GM18873 (cell line): ENCODE results near the gene RPH3AL.

Source experiments
- ATAC-seq: cut with Tn5 transposase; IDR thresholded peaks from one replicate; pipeline ENCODE4 v1.9.1; 2021; ENCODE audit warnings: mild to moderate bottlenecking, moderate library complexity, moderate number of reproducible peaks; ENCODE audit not compliant: unreplicated experiment, low FRiP score

Gene RPH3AL

GRCh38 chr17:269616-270514 is 82.7 kb downstream of the RPH3AL start:
- no peak for ATAC-seq

DNA sequence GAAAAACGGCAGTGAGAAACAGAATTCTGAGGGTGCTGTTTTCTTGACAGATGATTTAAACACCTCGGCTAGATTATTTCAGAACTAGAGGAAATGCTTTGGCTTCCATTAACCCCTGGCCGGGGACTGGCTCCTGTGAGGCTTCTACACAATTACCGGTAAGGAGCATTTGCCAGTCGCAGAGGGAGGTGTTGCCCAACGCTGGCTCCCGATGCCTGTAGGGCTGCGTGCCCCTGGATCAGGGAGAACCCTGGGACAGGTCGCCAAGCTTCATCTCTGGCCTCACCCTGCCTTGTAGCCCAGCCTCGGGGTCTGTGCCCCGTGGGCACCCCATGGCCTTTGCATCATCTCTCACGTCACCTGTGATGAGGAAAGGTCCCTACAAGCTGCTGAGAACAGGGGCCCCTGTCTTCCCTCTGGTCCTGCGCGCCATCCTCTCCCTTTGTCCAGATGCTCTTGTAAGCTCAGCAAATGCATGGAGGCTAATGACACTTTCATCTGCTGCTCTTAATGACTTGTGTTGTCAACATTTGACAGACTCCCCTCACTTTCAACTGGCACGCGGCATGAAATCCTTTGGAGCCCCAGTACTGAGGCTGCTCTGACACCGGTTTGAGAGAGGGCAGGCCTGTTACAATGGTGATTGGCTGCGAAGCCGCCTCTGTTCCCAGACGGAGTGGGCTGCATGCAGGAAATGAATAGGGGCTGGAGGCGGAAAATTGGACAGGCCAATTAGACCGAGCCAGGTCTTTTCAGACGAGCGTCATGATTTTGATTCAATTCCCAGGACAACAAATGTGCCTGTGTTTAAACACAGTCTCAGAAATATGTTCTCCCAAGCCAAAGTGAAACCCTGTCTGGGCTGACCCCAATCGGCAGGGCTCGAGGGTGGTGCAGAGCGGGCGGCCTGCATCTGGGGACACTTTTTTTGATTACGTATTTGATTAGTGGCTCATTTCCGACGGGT is 85.6 kb downstream of the RPH3AL start:
- no peak for ATAC-seq

- no peak for ATAC-seq
Measured at GRCh38 chr17:266219-266618, 86.4 kb downstream of the RPH3AL start.

GRCh38 chr17:265718-266117 is 86.9 kb downstream of the RPH3AL start:
- ATAC-seq = no peak

DNA sequence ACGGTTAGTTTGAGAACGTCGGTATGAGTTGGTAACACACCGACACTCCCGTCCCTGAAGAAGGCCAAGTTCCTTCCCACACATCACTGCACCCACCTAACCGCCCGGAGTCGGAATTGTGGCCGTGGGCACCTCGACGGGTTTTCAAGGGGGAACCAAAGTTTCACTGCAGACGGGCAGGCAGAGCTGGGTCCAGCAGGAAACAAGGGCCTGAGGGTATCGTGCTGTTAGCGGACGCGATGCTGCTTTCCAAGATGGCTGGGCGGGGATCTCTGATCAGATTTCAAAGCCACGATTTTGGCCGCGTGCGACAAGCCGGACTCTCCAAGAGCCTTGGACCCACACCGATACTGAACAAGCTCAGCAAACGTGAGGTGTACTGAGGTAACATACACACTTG is 88.8 kb downstream of the RPH3AL start:
- no peak for ATAC-seq

DNA sequence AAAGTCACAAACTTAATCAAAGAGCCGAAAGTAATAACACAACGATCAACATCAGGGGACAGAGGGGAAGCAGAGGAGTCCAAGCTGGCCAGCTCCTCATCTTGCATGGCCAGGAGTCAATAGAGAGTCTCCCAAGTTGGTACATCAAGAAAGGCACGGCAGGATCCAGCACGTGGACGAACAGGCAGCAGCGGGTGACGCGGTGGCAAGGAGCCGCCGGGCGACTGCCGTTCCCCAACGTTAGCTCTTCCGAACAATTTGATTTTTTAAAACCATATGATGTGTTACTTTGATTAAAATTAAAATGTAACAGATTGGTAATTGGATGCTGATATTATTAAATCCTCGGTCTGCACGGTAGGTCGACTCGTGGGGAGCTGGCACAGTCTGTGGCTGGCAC is 89.3 kb downstream of the RPH3AL start:
- no peak for ATAC-seq

- ATAC-seq = no peak
Measured at GRCh38 chr17:261635-262034, 91.0 kb downstream of the RPH3AL start.

GRCh38 chr17:260944-261343 is 91.7 kb downstream of the RPH3AL start:
- no peak for ATAC-seq

- ATAC-seq = no peak
Measured at GRCh38 chr17:260031-260791, 92.4 kb downstream of the RPH3AL start.

DNA sequence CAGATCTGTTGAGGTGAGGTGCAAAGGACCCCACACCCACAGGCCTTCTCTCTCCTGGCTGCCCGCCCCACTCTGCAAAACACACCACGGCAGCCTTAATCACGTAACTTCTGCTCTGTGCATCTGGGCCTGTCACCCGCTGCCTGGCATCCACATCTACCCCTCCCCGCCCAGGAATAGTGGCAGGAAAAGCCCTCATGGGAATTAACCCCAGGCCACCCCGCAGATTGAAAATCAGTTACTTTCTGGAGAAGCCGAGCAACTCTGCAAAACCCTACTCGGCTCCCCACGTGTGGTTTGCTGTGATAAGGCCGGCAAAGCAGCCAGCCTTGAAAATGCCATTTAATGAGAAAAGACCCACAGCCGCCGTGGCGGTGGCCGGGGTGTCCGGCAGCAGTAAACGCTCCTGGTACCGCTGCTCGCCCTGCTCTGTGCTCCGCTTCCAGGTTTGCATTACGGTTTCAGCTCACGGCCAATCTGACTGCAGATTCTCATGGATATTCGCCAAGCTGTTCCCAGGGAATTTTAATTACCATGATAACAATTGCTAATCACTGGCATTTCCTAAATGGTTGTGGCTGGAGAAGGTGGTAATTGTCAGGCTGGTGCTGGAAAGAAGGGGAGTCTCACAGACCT is 93.1 kb downstream of the RPH3AL start:
- no peak for ATAC-seq

GRCh38 chr17:258906-259305 is 93.7 kb downstream of the RPH3AL start:
- ATAC-seq = no peak

DNA sequence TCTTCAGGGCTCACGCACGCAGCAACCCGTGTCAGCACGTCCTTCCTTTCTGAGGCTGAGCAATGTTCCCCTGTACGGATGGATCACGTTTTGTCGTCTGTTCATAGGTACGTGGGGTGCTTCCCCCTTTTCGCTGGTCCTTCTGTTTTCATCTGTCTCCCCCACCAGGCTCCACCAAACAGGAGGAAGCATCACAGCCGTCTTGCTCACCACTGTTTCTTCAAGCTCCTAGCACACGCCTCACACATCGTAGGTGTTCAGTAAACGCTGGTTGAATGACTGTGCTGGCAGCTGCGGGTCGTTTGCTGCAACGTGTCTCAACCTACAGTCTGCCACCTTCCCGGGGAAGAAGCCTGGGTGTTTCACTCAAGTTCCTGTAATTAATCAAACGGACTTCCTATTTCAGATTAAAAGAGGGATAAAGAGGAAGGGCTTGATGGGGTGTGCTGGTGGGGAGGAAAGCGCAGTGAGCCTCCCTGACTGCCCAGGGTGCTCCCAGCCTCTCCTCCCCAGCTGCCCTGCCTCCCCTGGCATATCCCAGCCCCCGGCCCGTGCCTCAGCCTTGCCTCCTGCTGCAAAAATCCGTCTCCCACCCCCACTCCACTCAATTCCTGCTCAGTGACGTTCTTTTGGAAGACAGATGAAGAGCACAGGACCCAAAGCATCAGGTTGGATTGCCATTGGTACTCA is 94.4 kb downstream of the RPH3AL start:
- no peak for ATAC-seq

DNA sequence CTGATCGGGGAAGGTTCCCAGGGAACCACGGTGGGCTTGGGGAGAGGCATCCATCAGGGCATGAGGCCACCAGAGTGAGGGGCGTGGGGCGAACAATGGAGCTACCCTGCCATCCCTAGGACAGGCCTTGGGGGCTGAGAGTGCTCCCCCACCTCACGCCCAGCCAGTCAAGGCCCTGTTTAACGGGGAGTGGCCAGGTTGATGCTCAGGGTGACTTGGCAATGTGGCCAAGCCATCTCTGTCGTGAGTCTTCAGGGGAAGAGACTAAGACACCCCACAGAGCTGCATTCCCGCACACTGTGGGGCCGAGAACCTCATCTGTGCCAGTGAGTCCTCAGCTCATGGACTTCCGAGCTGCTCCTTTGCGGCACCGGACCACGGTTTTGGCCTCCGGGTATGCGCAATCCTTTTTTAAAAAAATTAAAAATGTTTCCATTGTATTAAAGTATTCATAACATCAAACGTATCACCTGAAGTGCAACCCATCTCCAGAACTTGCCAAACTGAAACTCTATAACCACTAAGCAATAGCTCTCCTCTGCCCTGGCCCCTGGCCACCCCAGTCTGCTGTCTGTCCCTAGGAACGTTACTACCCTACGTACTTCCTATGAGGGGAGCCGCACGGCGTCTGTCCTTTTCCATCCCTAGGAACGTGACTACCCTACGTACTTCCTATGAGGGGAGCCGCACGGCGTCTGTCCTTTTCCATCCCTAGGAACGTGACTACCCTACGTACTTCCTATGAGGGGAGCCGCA is 99.3 kb downstream of the RPH3AL start:
- ATAC-seq = no peak

DNA sequence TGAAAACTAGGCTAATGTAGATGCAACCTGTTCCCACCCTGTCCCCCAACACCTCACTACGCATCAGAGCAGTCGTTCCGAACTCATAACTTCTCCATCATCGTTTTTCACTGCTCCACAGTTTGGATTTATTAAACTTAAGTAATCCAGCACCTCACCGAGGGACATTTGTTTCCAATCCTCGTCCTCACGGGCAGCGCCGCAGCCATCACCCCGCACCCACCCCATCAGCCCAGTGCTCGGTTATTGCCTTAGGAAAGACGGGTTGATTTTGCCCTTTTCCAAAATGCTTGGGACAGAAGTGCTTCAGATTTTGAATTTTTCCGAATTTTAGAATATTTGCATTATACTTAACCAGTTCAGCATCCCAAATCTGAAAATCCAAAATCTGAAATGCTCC is 100.2 kb downstream of the RPH3AL start:
- no peak for ATAC-seq

GRCh38 chr17:251531-251930 is 101.1 kb downstream of the RPH3AL start:
- ATAC-seq = no peak

DNA sequence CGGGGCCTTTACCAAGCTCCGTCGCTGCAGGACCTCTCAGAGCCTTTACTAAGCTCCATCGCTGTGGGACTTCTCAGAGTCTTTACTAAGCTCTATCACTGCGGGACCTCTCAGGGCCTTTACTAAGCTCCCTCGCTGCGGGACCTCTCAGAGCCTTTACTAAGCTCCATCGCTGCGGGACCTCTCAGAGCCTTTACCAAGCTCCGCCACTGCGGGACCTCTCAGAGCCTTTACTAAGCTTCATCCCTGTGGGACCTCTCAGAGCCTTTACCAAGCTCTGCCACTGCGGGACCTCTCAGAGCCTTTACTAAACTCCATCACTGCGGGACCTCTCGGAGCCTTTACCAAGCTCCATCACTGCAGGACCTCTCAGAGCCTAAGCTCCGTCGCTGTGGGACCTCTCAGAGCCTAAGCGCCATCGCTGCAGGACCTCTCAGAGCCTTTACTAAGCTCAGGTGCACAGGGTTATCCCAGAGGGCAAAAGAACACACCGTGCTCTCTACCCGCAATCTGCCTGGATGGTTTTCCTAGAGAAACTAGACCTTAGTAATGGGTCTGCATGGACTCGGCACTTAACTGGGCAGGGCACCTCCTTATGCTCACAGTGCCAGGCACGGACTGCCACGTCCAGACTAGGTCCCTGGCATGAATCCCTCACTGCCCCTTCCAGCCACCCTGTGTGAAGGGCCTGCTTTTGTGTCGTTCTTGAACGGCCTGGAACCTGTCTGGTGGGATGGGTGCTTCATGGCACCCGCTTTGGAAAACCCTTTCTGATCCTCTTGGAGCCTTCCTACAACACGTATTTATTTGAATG is 101.9 kb downstream of the RPH3AL start:
- no peak for ATAC-seq

DNA sequence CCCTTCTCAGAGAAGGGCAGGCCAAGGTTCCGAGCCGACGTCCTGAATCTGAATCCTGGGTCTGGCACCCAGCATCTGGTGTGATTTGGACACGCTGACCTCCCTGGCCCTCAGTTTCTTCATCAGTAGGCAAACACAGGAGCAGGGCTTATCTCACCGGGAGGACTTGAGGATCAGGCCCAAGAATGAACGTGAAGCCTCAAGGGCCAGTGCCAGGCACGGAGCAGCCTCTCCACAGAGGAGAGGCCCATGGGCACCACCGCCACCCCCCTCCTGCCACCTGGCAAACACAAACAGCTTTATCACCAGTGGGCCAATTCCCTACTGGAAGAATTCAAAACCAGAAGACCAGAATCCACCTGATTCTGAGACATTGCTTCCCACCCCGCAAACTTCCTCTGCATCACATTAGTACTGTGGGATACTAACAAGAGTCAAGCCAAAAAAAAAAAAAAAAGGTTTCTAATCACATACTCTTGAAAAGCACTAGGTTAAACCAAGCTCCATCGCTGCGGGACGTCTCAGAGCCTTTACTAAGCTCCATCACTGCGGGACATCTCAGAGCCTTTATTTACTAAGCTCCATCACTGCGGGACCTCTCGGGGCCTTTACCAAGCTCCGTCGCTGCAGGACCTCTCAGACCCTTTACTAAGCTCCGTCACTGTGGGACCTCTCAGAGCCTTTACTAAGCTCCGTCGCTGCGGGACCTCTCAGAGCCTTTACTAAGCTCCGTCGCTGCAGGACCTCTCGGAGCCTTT is 103.2 kb downstream of the RPH3AL start:
- no peak for ATAC-seq
